Trophoblast cell (in vitro differentiated cells and primary cell): Measurements from ENCODE around the gene PIWIL1.

Source experiments
- DNase-seq, 2 donors: peaks; one replicate each; pipeline ENCODE4 v3.0.0-alpha.2; 2016
- H2AFZ ChIP-seq: 2 replicates; pipeline ENCODE4 v1.6.1; 2013; ENCODE audit warnings: low read length, moderate library complexity, mild to moderate bottlenecking; ENCODE audit not compliant: insufficient read depth, poor library complexity
- H2AK5ac ChIP-seq: 2 replicates; pipeline ENCODE4 v1.6.1; 2013; ENCODE audit warnings: mild to moderate bottlenecking, low read length
- H2BK120ac ChIP-seq: 2 replicates; pipeline ENCODE4 v1.6.1; 2013; ENCODE audit warnings: low read length, mild to moderate bottlenecking, moderate library complexity; ENCODE audit not compliant: insufficient read depth, poor library complexity
- H2BK12ac ChIP-seq: 2 replicates; pipeline ENCODE4 v1.6.1; 2013; ENCODE audit warnings: mild to moderate bottlenecking, low read length, moderate library complexity
- H2BK5ac ChIP-seq: 2 replicates; pipeline ENCODE4 v1.6.1; 2013; ENCODE audit warnings: low read length, low read depth, moderate library complexity, mild to moderate bottlenecking; ENCODE audit not compliant: poor library complexity
- H3K14ac ChIP-seq: 2 replicates; pipeline ENCODE4 v1.6.1; 2013; ENCODE audit warnings: mild to moderate bottlenecking, low read length
- H3K18ac ChIP-seq: 2 replicates; pipeline ENCODE4 v1.6.1; 2013; ENCODE audit warnings: mild to moderate bottlenecking, low read length
- H3K23ac ChIP-seq: 2 replicates; pipeline ENCODE4 v1.6.1; 2013; ENCODE audit warnings: low read length
- H3K27ac ChIP-seq: 2 replicates; pipeline ENCODE4 v1.5.1; 2013; ENCODE audit warnings: low read depth, mild to moderate bottlenecking, inconsistent platforms, low read length, moderate library complexity
- H3K27me3 ChIP-seq: 2 replicates; pipeline ENCODE4 v1.6.1; 2013; ENCODE audit warnings: inconsistent platforms, mild to moderate bottlenecking, low read length, moderate library complexity; ENCODE audit not compliant: insufficient read depth
- H3K36me3 ChIP-seq, 2 experiments: 1 replicate in 1 of 2; 2 replicates in 1 of 2; pipeline ENCODE4 v1.6.1; 2013; ENCODE audit warnings: low read length in 2 of 2, mild to moderate bottlenecking in 2 of 2, moderate library complexity in 1 of 2; ENCODE audit not compliant: insufficient read depth in 2 of 2, control insufficient read depth in 1 of 2
- H3K4ac ChIP-seq: 2 replicates; pipeline ENCODE4 v1.6.1; 2013; ENCODE audit warnings: low read depth, mild to moderate bottlenecking, low read length, moderate library complexity
- H3K4me1 ChIP-seq, 2 experiments: 1 replicate in 1 of 2; 2 replicates in 1 of 2; pipeline ENCODE4 v1.6.1; 2013; ENCODE audit warnings: low read length in 2 of 2, mild to moderate bottlenecking in 2 of 2, moderate library complexity in 1 of 2; ENCODE audit not compliant: insufficient read depth in 2 of 2, control insufficient read depth in 1 of 2
- H3K4me2 ChIP-seq: 2 replicates; pipeline ENCODE4 v1.6.1; 2013; ENCODE audit warnings: inconsistent platforms, mild to moderate bottlenecking, low read length, moderate library complexity
- H3K4me3 ChIP-seq: 2 replicates; pipeline ENCODE4 v1.5.1; 2013; ENCODE audit warnings: mild to moderate bottlenecking, low read depth, low read length, inconsistent platforms
- H3K79me1 ChIP-seq: one replicate; pipeline ENCODE4 v1.6.1; 2013; ENCODE audit warnings: low read length
- H3K79me2 ChIP-seq: 2 replicates; pipeline ENCODE4 v1.6.1; 2013; ENCODE audit warnings: low read length, mild to moderate bottlenecking; ENCODE audit not compliant: control insufficient read depth, insufficient read depth, poor library complexity
- H3K9ac ChIP-seq: 2 replicates; pipeline ENCODE4 v1.6.1; 2013; ENCODE audit warnings: mild to moderate bottlenecking, low read length
- H3K9me3 ChIP-seq: 2 replicates; pipeline ENCODE4 v1.6.1; 2013; ENCODE audit warnings: low read depth, mild to moderate bottlenecking, control low read depth, inconsistent platforms, low read length; ENCODE audit not compliant: insufficient read depth
- H4K12ac ChIP-seq: 2 replicates; pipeline ENCODE4 v1.6.1; 2013; ENCODE audit warnings: low read depth, mild to moderate bottlenecking, low read length, moderate library complexity
- H4K8ac ChIP-seq: 2 replicates; pipeline ENCODE4 v1.6.1; 2013; ENCODE audit warnings: low read depth, mild to moderate bottlenecking, low read length, moderate library complexity
- H4K91ac ChIP-seq: one replicate; pipeline ENCODE4 v1.6.1; 2013; ENCODE audit warnings: low read depth, mild to moderate bottlenecking, low read length, moderate library complexity
- WGBS: extraction: QIAGEN DNeasy Blood & Tissue Kit; methylation state at CpG from one replicate; pipeline ENCODE4 v1.1.7; 2013; ENCODE audit warnings: missing lambda C conversion rate; ENCODE audit not compliant: insufficient read length, insufficient coverage; ENCODE audit errors: extremely low coverage; 5-methylcytosine and 5-hydroxymethylcytosine counted together

Gene PIWIL1

DNA sequence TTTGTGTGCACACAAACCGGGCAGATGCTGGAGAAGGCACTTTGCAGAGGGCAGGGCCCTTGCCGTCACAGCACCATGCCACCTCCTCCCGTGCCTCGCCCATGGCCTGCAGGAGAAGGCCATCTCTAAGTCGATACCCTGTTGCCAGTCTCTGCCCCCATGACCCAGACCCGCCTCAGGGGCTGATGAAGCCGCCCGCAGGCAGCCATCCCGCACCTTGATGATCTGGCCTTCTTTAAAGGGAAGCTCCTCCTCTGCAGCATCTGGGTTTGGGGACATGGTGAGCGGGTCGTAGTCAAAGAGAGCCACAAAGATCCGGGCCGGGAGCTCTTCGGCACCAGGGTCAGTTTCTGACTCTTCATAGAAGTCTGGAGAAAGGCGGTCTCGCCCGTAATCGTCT is 76.2 kb downstream of the PIWIL1 start:
- Histone ChIP-seq H3K9ac (no peak overlapping the region), H3K18ac (no peak overlapping the region), H3K27ac (no peak overlapping the region), H3K36me3 (no peaks in the 10 kb centered on the region), H3K4ac (no peak overlapping the region), H3K23ac (no peak overlapping the region), H3K4me1 (no peaks in the 10 kb centered on the region), H3K79me1 (no peaks in the 10 kb centered on the region), H2AFZ (no peak overlapping the region), H4K91ac (no peak overlapping the region), H2BK5ac (no peak overlapping the region), H3K14ac (no peak overlapping the region), H3K9me3 (peaks cover 2% of the 10 kb centered on the region), H2AK5ac (no peak overlapping the region), H4K12ac (no peak overlapping the region), H3K4me3 (no peak overlapping the region), H4K8ac (no peak overlapping the region), H2BK120ac (no peak overlapping the region), H2BK12ac (no peak overlapping the region), H3K27me3 (no peaks in the 10 kb centered on the region), H3K4me2 (no peak overlapping the region), H3K79me2 (no peaks in the 10 kb centered on the region)
- no peak for DNase-seq
- no CpG with 5 or more reads among the region's 18 CpGs for WGBS

- H2BK12ac ChIP-seq = no peak overlapping the region
- no peak overlapping the region for H4K8ac ChIP-seq
- DNase-seq = no peak
- no peak overlapping the region for H4K91ac ChIP-seq
- no peaks in the 10 kb centered on the region for H3K4me1 ChIP-seq
- no peak overlapping the region for H3K27ac ChIP-seq
- H3K14ac ChIP-seq = no peak overlapping the region
- H3K27me3 ChIP-seq = no peaks in the 10 kb centered on the region
- H2BK5ac ChIP-seq = no peak overlapping the region
- H2AFZ ChIP-seq = no peak overlapping the region
- H3K9me3 ChIP-seq = peaks cover 2% of the 10 kb centered on the region
- no peak overlapping the region for H3K4me2 ChIP-seq
- no peak overlapping the region for H2AK5ac ChIP-seq
- H3K79me2 ChIP-seq = no peaks in the 10 kb centered on the region
- H3K4ac ChIP-seq = no peak overlapping the region
- no peaks in the 10 kb centered on the region for H3K79me1 ChIP-seq
- H3K18ac ChIP-seq = no peak overlapping the region
- no peaks in the 10 kb centered on the region for H3K36me3 ChIP-seq
- H3K9ac ChIP-seq = no peak overlapping the region
- no peak overlapping the region for H3K23ac ChIP-seq
- H3K4me3 ChIP-seq = no peak overlapping the region
- no peak overlapping the region for H2BK120ac ChIP-seq
- no peak overlapping the region for H4K12ac ChIP-seq
- WGBS = no CpG with 5 or more reads among the region's 7 CpGs
Observed at GRCh38 chr12:130414381-130414780, 76.7 kb downstream of the PIWIL1 start.

DNA sequence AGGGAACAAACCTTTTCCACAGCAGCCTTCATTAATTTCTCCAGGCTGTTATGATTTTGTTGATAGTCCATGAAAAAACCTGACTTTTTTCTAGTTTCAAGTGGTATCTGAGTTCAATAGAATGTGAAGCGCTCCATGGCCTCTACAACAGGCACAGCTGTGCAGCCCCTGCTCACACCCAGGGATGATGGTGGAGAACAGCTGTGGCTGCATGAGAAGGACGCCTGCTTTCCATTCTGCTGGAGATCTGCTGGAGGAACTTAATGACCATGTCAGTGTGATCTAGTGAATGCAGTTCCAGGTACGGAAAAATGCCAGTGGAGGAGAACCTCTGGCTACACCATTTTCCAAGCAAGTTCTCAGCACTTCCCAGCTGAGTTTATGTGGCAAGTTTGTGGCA is 80.6 kb downstream of the PIWIL1 start:
- no peak overlapping the region for H3K9ac ChIP-seq
- no peaks in the 10 kb centered on the region for H3K27me3 ChIP-seq
- no peaks in the 10 kb centered on the region for H3K4me1 ChIP-seq
- no peak overlapping the region for H2BK120ac ChIP-seq
- no peak overlapping the region for H2BK5ac ChIP-seq
- H2BK12ac ChIP-seq = no peak overlapping the region
- H2AFZ ChIP-seq = no peak overlapping the region
- H4K8ac ChIP-seq = no peak overlapping the region
- H3K27ac ChIP-seq = no peak overlapping the region
- no peak overlapping the region for H3K14ac ChIP-seq
- H4K91ac ChIP-seq = no peak overlapping the region
- no peak overlapping the region for H2AK5ac ChIP-seq
- no peak overlapping the region for H4K12ac ChIP-seq
- H3K79me1 ChIP-seq = no peaks in the 10 kb centered on the region
- no peak overlapping the region for H3K18ac ChIP-seq
- DNase-seq = no peak
- no peaks in the 10 kb centered on the region for H3K36me3 ChIP-seq
- H3K4me2 ChIP-seq = no peak overlapping the region
- no CpG with 5 or more reads among the region's 3 CpGs for WGBS
- H3K4ac ChIP-seq = no peak overlapping the region
- H3K9me3 ChIP-seq = peaks cover 4% of the 10 kb centered on the region
- H3K23ac ChIP-seq = no peak overlapping the region
- no peaks in the 10 kb centered on the region for H3K79me2 ChIP-seq
- no peak overlapping the region for H3K4me3 ChIP-seq

DNA sequence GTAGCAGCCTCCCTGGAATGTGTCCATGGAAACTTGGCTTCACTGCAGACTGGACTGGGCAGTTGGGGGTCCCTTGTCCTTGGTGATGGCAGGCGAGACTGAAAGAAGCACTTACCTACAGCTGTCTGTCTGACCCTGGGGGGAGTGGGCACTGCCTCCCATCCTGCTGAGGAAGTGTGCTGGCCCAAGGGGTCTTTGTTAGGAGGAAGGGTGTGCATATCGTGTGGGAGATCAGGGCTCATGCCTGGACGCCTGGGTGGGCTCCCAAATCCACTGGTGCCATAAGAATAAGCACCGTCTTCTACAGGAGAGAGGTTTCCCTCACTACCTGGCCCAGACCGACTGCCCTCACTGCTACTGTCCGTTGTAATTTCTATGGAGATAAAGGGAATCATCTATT is 81.4 kb downstream of the PIWIL1 start:
- Histone ChIP-seq H3K18ac (no peak overlapping the region), H2BK120ac (no peak overlapping the region), H2BK5ac (no peak overlapping the region), H3K79me1 (no peaks in the 10 kb centered on the region), H3K9ac (no peak overlapping the region), H3K27ac (no peak overlapping the region), H3K14ac (no peak overlapping the region), H3K4ac (no peak overlapping the region), H3K79me2 (no peaks in the 10 kb centered on the region), H4K8ac (no peak overlapping the region), H3K27me3 (no peaks in the 10 kb centered on the region), H4K12ac (no peak overlapping the region), H3K4me3 (no peak overlapping the region), H3K23ac (no peak overlapping the region), H3K4me2 (no peak overlapping the region), H2BK12ac (no peak overlapping the region), H4K91ac (no peak overlapping the region), H3K36me3 (no peaks in the 10 kb centered on the region), H3K4me1 (no peaks in the 10 kb centered on the region), H2AFZ (no peak overlapping the region), H2AK5ac (no peak overlapping the region), H3K9me3 (peaks cover 4% of the 10 kb centered on the region)
- no CpG with 5 or more reads among the region's 6 CpGs for WGBS
- DNase-seq = no peak
